Amniotic stem cell (primary cell): ENCODE data around the gene OR6Q1.
"Not testable (repeated sequence)": the region's sequence is repeated elsewhere in the genome, so short reads cannot be mapped to it uniquely, and the experiment has no call there.

Experiments
- DNase-seq: peaks from one replicate; lab custom pipeline; 2025; lab: John Stamatoyannopoulos, UW

The OR6Q1 gene

GRCh38 chr11:58030653-58031052 is at the start of gene OR6Q1:
TSS of gene OR6Q1 (plus strand) at chr11:58030953. CDS start at chr11:58030953, 0 bp downstream.
- no peak for DNase-seq

- DNase-seq = no peak
These were observed 49.2 kb upstream of the OR6Q1 start for GRCh38 chr11:57981536-57981935.

- DNase-seq = no peak
These were observed 48.0 kb upstream of the OR6Q1 start for GRCh38 chr11:57982776-57983175.

GRCh38 chr11:57983191-57983590 is 47.6 kb upstream of the OR6Q1 start:
- DNase-seq = no peak

GRCh38 chr11:57999523-57999922 is 31.2 kb upstream of the OR6Q1 start:
- DNase-seq = not testable (repeated sequence)

- not testable (repeated sequence) for DNase-seq
These were observed 30.7 kb upstream of the OR6Q1 start for GRCh38 chr11:58000021-58000420.

- no peak for DNase-seq
These were observed 30.1 kb upstream of the OR6Q1 start for GRCh38 chr11:58000699-58001098.

GRCh38 chr11:58003036-58003435 is 27.7 kb upstream of the OR6Q1 start:
- no peak for DNase-seq

GRCh38 chr11:58003591-58003990 is 27.2 kb upstream of the OR6Q1 start:
- no peak for DNase-seq

- no peak for DNase-seq
These were observed 26.1 kb upstream of the OR6Q1 start for GRCh38 chr11:58004664-58005063.

GRCh38 chr11:58006940-58007339 is 23.8 kb upstream of the OR6Q1 start:
- no peak for DNase-seq

GRCh38 chr11:58011771-58012170 is 19.0 kb upstream of the OR6Q1 start:
- no peak for DNase-seq

GRCh38 chr11:58023435-58023931 is 7.3 kb upstream of the OR6Q1 start, which contains the start of gene OR9Q1:
TSS of gene OR9Q1 (plus strand) at chr11:58023881. CDS start at chr11:58179445, 155,564 bp downstream.
- DNase-seq = no peak

GRCh38 chr11:58024601-58025091 is 6.1 kb upstream of the OR6Q1 start:
- no peak for DNase-seq

- no peak for DNase-seq
These were observed 3.4 kb upstream of the OR6Q1 start for GRCh38 chr11:58027341-58027740.

- DNase-seq = no peak
These were observed 1.9 kb upstream of the OR6Q1 start for GRCh38 chr11:58028687-58029411.

- DNase-seq = no peak
These were observed 3.7 kb downstream of the OR6Q1 start for GRCh38 chr11:58034471-58034870.

- DNase-seq = no peak
These were observed 8.8 kb downstream of the OR6Q1 start for GRCh38 chr11:58039589-58039988.

- no peak for DNase-seq
These were observed 12.6 kb downstream of the OR6Q1 start for GRCh38 chr11:58043379-58043778.

- no peak for DNase-seq
These were observed 15.5 kb downstream of the OR6Q1 start for GRCh38 chr11:58046231-58046630.

GRCh38 chr11:58047818-58048217 is 17.1 kb downstream of the OR6Q1 start:
- no peak for DNase-seq

- no peak for DNase-seq
These were observed 25.2 kb downstream of the OR6Q1 start for GRCh38 chr11:58055806-58056401.

GRCh38 chr11:58057481-58057880 is 26.7 kb downstream of the OR6Q1 start:
- no peak for DNase-seq
